GM19463 (cell line): ENCODE data around the gene TMC4.
A peak's percentile ranks its signal among the peaks of the same experiment; 100 is the strongest.
"Not testable (repeated sequence)": the region's sequence is repeated elsewhere in the genome, so short reads cannot be mapped to it uniquely, and the experiment has no call there.

Experiments
- ATAC-seq: cut with Tn5 transposase; IDR thresholded peaks from one replicate; pipeline ENCODE4 v1.9.1; 2021; ENCODE audit warnings: mild to moderate bottlenecking, moderate library complexity; ENCODE audit not compliant: unreplicated experiment

TMC4 gene

GRCh38 chr19:54204767-54205468 lies 32.0 kb upstream of the TMC4 start:
- no peak for ATAC-seq

DNA sequence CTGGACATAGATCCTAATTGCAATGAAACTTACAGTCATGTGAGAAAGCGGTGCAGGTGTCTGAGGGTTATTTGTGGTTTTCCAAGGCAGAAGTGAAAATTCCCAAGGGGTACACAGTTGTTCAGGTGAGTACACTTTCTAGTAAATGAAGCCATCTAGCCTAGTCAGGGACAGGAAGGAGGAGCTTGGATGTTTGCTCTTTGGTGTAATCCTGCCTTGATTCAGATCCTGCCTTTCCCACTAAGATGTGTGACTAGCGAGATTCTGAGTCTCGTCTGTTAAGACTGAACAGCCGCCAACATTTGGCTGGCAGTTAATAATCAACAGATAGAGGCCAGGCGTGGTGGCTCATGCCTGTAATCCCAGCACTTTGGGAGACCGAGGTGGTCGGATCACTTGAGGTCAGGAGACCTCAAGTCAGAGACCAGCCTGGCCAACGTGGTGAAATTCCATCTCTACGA lies 30.2 kb upstream of the TMC4 start:
- no peak for ATAC-seq

- ATAC-seq, result no peak
Measured at GRCh38 chr19:54201980-54202379, 29.0 kb upstream of the TMC4 start.

DNA sequence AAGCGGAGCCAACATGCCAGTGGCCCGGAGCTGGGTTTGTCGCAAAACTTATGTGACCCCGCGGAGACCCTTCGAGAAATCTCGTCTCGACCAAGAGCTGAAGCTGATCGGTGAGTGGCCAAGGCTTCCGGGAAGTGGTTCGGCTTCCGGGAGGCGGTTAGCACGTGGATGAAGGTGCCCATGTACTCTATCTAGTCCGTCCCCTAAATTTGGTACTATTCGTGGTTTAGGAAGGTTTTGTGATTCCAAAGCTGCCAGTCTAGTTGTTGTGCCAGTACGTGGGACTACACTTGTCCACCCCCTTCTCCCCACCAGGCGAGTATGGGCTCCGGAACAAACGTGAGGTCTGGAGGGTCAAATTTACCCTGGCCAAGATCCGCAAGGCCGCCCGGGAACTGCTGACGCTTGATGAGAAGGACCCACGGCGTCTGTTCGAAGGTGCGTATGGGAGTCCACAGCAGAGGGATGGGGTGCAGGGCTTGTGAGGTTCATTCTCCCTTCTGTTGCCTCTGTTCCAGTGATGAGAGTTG lies 28.3 kb upstream of the TMC4 start:
- no peak for ATAC-seq

- no peak for ATAC-seq
Measured at GRCh38 chr19:54199401-54199800, 26.4 kb upstream of the TMC4 start.

GRCh38 chr19:54197121-54197520 lies 24.2 kb upstream of the TMC4 start:
- ATAC-seq, result no peak

GRCh38 chr19:54196536-54196935 lies 23.6 kb upstream of the TMC4 start:
- no peak for ATAC-seq

DNA sequence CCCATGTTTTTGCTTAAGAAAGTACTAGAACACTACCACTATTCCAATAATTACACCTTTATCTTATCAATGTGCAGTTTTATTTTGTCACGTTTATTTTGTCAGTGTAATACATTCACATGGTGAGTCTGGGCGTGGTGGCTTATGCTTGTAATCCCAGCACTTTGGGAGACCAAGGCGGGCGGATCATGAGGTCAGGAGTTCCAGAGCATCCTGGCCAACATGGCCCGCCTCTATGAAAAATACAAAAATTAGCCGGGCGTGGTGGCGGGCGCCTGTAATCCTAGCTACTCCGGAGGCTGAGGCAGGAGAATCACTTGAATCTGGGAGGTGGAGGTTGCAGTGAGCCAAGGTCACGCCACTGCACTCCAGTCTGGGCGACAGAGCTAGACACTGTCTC lies 21.5 kb upstream of the TMC4 start:
- not testable (repeated sequence) for ATAC-seq

DNA sequence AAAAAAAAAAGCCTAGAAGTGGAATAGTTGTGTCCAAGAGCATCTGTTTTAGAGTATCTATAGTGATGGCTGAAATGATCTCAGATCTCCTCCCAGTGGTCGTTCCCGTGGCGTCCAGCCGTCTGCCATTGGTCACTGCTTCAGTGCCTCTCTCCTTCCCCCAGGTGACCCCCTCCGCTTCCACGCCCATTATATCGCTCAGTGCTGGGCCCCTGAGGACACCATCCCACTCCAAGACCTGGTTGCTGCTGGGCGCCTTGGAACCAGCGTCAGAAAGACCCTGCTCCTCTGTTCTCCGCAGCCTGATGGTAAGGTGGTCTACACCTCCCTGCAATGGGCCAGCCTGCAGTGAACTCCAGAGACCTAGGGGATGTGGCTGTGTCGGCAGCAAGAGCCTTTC lies 20.1 kb upstream of the TMC4 start:
- no peak for ATAC-seq

DNA sequence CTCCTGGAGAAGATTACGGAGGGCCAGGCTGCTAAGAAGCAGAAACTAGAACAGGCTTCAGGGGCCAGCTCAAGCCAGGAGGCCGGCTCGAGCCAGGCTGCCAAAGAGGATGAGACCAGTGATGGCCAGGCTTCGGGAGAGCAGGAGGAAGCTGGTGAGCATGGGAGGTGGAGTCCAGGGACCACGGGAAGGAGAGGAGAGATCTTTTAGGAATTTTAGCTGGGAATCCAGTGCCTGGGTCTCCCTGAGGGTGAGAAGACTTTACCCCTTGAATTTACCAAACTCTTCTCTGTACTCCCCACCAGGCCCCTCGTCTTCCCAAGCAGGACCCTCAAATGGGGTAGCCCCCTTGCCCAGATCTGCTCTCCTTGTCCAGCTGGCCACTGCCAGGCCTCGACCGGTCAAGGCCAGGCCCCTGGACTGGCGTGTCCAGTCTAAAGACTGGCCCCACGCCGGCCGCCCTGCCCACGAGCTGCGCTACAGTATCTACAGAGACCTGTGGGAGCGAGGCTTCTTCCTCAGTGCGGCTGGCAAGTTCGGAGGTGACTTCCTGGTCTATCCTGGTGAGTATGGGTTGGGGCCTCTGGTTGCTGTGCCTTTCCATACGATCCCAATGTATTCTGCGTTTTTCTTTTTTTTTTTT lies 19.0 kb upstream of the TMC4 start:
- no peak for ATAC-seq

DNA sequence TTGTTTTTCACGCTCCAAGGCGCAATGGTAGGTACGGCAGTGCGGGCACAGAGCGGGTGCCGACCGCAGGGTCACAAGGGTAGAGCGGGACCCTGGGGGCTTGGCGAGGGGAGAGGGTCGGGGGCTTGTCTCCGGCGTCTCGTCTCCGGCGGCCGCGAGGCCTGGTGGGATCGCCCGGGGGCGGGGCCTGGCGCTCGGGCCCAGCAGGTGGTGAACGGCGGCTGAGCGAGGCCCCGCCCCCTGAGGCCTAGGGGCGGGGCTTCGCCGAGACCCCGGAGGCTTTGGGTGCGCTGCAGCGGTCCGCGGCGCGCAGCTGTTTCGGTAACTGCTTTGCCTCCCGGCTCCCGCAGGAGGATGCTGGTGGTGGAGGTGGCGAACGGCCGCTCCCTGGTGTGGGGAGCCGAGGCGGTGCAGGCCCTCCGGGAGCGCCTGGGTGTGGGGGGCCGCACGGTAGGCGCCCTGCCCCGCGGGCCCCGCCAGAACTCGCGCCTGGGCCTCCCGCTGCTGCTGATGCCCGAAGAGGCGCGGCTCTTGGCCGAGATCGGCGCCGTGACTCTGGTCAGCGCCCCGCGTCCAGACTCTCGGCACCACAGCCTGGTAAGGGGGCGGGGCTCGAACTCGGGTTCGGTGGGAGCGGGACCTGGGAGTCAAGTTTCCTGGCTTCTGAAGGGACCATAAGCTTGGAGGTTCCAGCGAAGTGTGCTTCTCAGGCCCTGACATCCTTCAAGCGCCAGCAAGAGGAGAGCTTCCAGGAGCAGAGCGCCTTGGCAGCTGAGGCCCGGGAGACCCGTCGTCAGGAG lies 18.3 kb upstream of the TMC4 start, which contains the start of gene TSEN34:
TSEN34 (plus strand) TSS at position 298 of the 800 bp plus-strand sequence; CDS start at position 355, 57 bp downstream.
- peak; percentile 22 for ATAC-seq

GRCh38 chr19:54190503-54191010 lies 17.6 kb upstream of the TMC4 start:
- peak; percentile 40 for ATAC-seq

- ATAC-seq, result peak; percentile 43
Measured at GRCh38 chr19:54189735-54190502, 17.0 kb upstream of the TMC4 start.

GRCh38 chr19:54189145-54189734 lies 16.3 kb upstream of the TMC4 start, which contains the start of gene MBOAT7:
Gene MBOAT7 (minus strand): TSS chr19:54189580. CDS start chr19:54188508, 1,072 bp downstream.
- peak; percentile 15 for ATAC-seq

- ATAC-seq, result no peak
Measured at GRCh38 chr19:54188215-54188871, 15.4 kb upstream of the TMC4 start.

- ATAC-seq, result no peak
Measured at GRCh38 chr19:54186934-54187381, 14.0 kb upstream of the TMC4 start.

DNA sequence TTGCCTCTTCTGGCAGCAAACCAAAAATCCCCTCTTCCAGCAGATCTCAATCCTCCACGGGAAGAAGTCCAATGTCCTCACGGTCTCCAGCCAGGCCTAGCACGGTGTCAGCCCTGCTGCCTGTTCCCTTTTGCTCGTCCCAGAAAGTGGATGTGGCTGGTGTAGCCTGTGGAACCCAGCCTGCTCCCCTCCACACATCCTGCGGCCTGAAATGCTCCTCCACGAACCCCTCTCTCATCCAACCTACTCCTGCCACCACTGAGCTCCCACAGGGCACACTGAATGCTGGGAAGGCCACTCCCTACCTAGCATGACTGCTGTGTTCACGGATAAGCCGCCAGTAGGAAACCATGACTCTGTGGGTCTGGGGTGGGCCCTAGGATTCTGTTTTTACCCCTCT lies 13.4 kb upstream of the TMC4 start:
- ATAC-seq, result no peak

- no peak for ATAC-seq
Measured at GRCh38 chr19:54183431-54183830, 10.5 kb upstream of the TMC4 start.

- ATAC-seq, result not testable (repeated sequence)
Measured at GRCh38 chr19:54181894-54182293, 8.9 kb upstream of the TMC4 start.
